DOHH2 (cell line): ENCODE measurements around the gene TM4SF4.

Source experiments
- H3F3A ChIP-seq: fragments of 200-600 bp; sonication (generic), shearing (Covaris generic); 2 replicates; pipeline ENCODE4 v1.6.0; 2016; ENCODE audit warnings: antibody characterized with exemption, mild to moderate bottlenecking; ENCODE audit not compliant: control insufficient read depth, insufficient read depth
- H3K27ac ChIP-seq: fragments of 200-600 bp; sonication (generic); 2 replicates; pipeline ENCODE4 v1.5.1; 2014; ENCODE audit warnings: low read depth, mild to moderate bottlenecking, low read length, moderate library complexity
- H3K27me3 ChIP-seq: fragments of 200-600 bp; sonication (generic); 2 replicates; pipeline ENCODE4 v1.6.1; 2014; ENCODE audit warnings: mild to moderate bottlenecking, low read length, mixed read lengths; ENCODE audit not compliant: control insufficient read depth
- H3K36me3 ChIP-seq: fragments of 200-600 bp; sonication (generic); 2 replicates; pipeline ENCODE4 v1.6.1; 2014; ENCODE audit warnings: mild to moderate bottlenecking, low read length, moderate library complexity, mixed read lengths; ENCODE audit not compliant: control insufficient read depth
- H3K4me1 ChIP-seq: fragments of 200-600 bp; sonication (generic); 2 replicates; pipeline ENCODE4 v1.6.1; 2014; ENCODE audit warnings: mild to moderate bottlenecking, low read length, mixed read lengths; ENCODE audit not compliant: control insufficient read depth
- H3K4me2 ChIP-seq: fragments of 200-600 bp; sonication (generic); 2 replicates; pipeline ENCODE4 v1.6.0; 2014; ENCODE audit warnings: mild to moderate bottlenecking, low read length, moderate library complexity
- H3K4me3 ChIP-seq: fragments of 200-600 bp; sonication (generic); 2 replicates; pipeline ENCODE4 v1.5.1; 2014; ENCODE audit warnings: mild to moderate bottlenecking, low read length, mixed read lengths
- H3K79me2 ChIP-seq: fragments of 200-600 bp; sonication (generic); 2 replicates; pipeline ENCODE4 v1.6.1; 2014; ENCODE audit warnings: mild to moderate bottlenecking, low read length, mixed read lengths; ENCODE audit not compliant: control insufficient read depth
- H3K9me2 ChIP-seq: fragments of 200-600 bp; sonication (generic); replicated peaks from 2 replicates; pipeline ENCODE4 v1.6.1; 2014; ENCODE audit warnings: mild to moderate bottlenecking, low read length, mixed read lengths; ENCODE audit not compliant: control insufficient read depth
- H3K9me3 ChIP-seq: fragments of 200-600 bp; sonication (generic); 2 replicates; pipeline ENCODE4 v1.6.1; 2014; ENCODE audit warnings: antibody characterized with exemption, low read length, mixed read lengths; ENCODE audit not compliant: control insufficient read depth, insufficient read depth
- H4K20me1 ChIP-seq: fragments of 200-600 bp; sonication (generic); 2 replicates; pipeline ENCODE4 v1.6.0; 2014; ENCODE audit warnings: low read depth, mild to moderate bottlenecking, antibody characterized with exemption, low read length, moderate library complexity; ENCODE audit not compliant: control insufficient read depth, insufficient read depth
- EZH2phosphoT487 ChIP-seq: fragments of 200-600 bp; sonication (generic); IDR thresholded peaks from 2 replicates; pipeline ENCODE4 v1.6.1; 2017; ENCODE audit warnings: borderline replicate concordance, mild to moderate bottlenecking, antibody characterized with exemption, low read length, moderate library complexity, mixed read lengths
- TF ChIP-seq, protein P1 (sequence below): fragments of 200-600 bp; sonication (generic); IDR thresholded peaks from one replicate; pipeline ENCODE4 v1.5.1; 2014; ENCODE audit warnings: antibody characterized with exemption, mild to moderate bottlenecking, low read depth, low read length; ENCODE audit not compliant: poor library complexity, severe bottlenecking

Gene TM4SF4

DNA sequence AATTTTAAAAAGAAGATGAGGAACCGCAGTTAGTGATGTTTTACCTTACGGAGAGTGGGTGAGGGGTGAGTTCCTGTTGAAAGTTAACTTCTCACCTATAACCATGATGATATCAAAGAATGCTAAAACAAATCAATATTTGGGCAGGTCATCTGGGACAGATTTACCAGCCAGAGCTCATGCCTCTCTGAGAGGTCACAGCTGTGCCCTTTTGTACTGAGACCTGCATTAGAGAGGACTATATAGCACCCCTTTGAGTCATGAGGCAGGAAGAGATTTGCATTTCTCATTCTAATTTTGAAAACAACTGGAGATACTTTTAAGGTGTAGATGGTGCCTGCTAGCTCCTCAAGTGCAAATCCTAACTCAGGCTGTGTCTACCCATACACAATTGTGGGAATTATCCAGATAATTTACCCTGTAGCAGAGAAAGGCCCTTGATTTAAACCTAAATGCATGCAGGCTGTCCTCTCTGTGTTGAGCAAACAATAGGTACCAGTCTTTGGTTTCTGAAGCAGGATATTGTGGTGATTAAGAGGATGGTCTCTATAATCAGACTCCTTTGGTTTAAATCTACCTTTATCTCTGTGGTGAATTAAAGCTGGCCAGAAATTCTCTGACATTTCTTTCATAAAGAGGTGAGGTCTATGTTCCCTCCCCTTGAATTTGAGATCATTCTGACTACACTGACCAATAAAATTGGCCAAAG, 5.8 kb upstream of the TM4SF4 start:
- Histone ChIP-seq H3K9me3 (no peaks in the 10 kb centered on the region), H4K20me1 (no peaks in the 10 kb centered on the region), H3K27ac (no peak overlapping the region), H3K4me2 (no peak overlapping the region), H3K79me2 (no peaks in the 10 kb centered on the region), H3F3A (no peaks in the 10 kb centered on the region), H3K4me1 (no peaks in the 10 kb centered on the region), H3K9me2 (no peaks in the 10 kb centered on the region), H3K27me3 (peaks cover 5% of the 10 kb centered on the region; the same call in 1 of the 2 replicates), H3K4me3 (no peak overlapping the region), H3K36me3 (no peaks in the 10 kb centered on the region)
- TF ChIP-seq, protein P1, sequence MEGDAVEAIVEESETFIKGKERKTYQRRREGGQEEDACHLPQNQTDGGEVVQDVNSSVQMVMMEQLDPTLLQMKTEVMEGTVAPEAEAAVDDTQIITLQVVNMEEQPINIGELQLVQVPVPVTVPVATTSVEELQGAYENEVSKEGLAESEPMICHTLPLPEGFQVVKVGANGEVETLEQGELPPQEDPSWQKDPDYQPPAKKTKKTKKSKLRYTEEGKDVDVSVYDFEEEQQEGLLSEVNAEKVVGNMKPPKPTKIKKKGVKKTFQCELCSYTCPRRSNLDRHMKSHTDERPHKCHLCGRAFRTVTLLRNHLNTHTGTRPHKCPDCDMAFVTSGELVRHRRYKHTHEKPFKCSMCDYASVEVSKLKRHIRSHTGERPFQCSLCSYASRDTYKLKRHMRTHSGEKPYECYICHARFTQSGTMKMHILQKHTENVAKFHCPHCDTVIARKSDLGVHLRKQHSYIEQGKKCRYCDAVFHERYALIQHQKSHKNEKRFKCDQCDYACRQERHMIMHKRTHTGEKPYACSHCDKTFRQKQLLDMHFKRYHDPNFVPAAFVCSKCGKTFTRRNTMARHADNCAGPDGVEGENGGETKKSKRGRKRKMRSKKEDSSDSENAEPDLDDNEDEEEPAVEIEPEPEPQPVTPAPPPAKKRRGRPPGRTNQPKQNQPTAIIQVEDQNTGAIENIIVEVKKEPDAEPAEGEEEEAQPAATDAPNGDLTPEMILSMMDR: no peak
- TF ChIP-seq EZH2phosphoT487: no peak

- Histone ChIP-seq H3K36me3 (no peaks in the 10 kb centered on the region), H3K79me2 (no peaks in the 10 kb centered on the region), H3K27me3 (peaks cover 7% of the 10 kb centered on the region; the same call in 1 of the 2 replicates), H3K9me3 (no peaks in the 10 kb centered on the region), H4K20me1 (no peaks in the 10 kb centered on the region), H3K4me3 (no peak overlapping the region), H3K9me2 (no peaks in the 10 kb centered on the region), H3K4me2 (no peak overlapping the region), H3F3A (no peaks in the 10 kb centered on the region), H3K27ac (no peak overlapping the region), H3K4me1 (no peaks in the 10 kb centered on the region)
- TF ChIP-seq, protein P1: no peak
- no peak for TF ChIP-seq EZH2phosphoT487
Observed at GRCh38 chr3:149470381-149470780, 4.1 kb upstream of the TM4SF4 start.

DNA sequence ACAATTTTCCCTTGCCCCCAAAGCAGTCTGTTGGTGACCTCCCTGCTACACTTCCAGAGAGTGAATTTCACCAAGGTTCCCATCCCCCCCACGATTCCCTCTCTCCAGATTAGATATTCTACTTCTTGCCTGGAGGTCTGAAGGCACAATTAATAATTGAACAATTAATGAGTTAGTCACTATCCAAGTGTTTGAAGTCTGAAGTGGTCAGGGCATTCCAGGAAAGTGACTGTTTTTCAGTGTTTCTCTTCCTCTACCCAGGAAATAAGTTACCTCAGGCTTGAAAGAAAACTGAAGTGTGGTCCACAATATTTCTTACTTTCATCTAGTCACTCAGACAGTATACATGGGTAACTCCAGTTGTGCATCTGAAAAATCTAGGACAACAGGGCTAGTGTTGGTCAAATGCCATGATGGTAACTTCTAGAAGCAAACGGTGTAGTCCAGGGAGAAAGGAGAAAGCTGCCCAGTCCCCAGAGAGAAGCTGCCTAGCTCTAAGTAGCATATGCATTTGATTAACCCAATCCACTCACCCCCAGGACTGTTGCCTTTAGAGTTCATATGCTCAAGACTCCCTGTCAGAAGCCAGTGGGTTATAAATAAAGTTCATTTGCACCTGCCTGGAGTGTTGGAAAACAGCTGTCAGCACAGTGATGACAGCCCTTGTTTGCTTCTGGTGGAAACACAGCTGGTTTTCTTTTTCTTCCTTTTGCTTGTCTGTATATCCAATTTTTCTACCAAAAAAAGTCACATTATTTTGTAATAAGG, 2.3 kb upstream of the TM4SF4 start:
- Histone ChIP-seq H3F3A (no peaks in the 10 kb centered on the region), H4K20me1 (no peaks in the 10 kb centered on the region), H3K36me3 (no peaks in the 10 kb centered on the region), H3K27me3 (peaks cover 4% of the 10 kb centered on the region; the same call in 1 of the 2 replicates), H3K27ac (no peak overlapping the region), H3K4me3 (no peak overlapping the region), H3K79me2 (no peaks in the 10 kb centered on the region), H3K4me1 (no peaks in the 10 kb centered on the region), H3K9me2 (no peaks in the 10 kb centered on the region), H3K4me2 (no peak overlapping the region), H3K9me3 (no peaks in the 10 kb centered on the region)
- no peak for TF ChIP-seq EZH2phosphoT487
- TF ChIP-seq, protein P1: no peak
